Measurements from ENCODE around the gene MAP3K10.

The MAP3K10 gene

GRCh38 chr19:40247735-40248262, 56.6 kb downstream of the MAP3K10 start:
- H3K27me3 ChIP-seq (ENCODE audit: control insufficient read depth, insufficient read depth, low read length): no peaks in the 10 kb centered on the region
- H3K36me3 ChIP-seq (ENCODE audit: control insufficient read depth, insufficient read depth, low read length): peaks cover 18% of the 10 kb centered on the region
- H3K4me1 ChIP-seq (ENCODE audit: control insufficient read depth, insufficient read depth, low read length): peaks cover 5% of the 10 kb centered on the region
- H3K9me3 ChIP-seq (ENCODE audit: control insufficient read depth, insufficient read depth, low read length): no peaks in the 10 kb centered on the region
- no peak overlapping the region for H3K4me3 ChIP-seq (ENCODE audit: low read depth, low read length)
- no peak overlapping the region for H3K9ac ChIP-seq (ENCODE audit: low read depth, low read length)

GRCh38 chr19:40249201-40249600, 58.0 kb downstream of the MAP3K10 start:
- no peak overlapping the region for H3K9ac ChIP-seq (ENCODE audit: low read depth, low read length)

GRCh38 chr19:40249781-40250180, 58.6 kb downstream of the MAP3K10 start:
- H3K4me3 ChIP-seq (ENCODE audit: low read depth, low read length): no peak overlapping the region
- H3K9ac ChIP-seq (ENCODE audit: low read depth, low read length): no peak overlapping the region
- peaks cover 19% of the 10 kb centered on the region for H3K36me3 ChIP-seq (ENCODE audit: control insufficient read depth, insufficient read depth, low read length)
- H3K9me3 ChIP-seq (ENCODE audit: control insufficient read depth, insufficient read depth, low read length): no peaks in the 10 kb centered on the region
- H3K4me1 ChIP-seq (ENCODE audit: control insufficient read depth, insufficient read depth, low read length): peaks cover 5% of the 10 kb centered on the region
- no peaks in the 10 kb centered on the region for H3K27me3 ChIP-seq (ENCODE audit: control insufficient read depth, insufficient read depth, low read length)

More at GRCh38 chr19:40249201-40249600, 58.0 kb downstream of the MAP3K10 start:
- no peaks in the 10 kb centered on the region for H3K9me3 ChIP-seq (ENCODE audit: control insufficient read depth, insufficient read depth, low read length)
- no peaks in the 10 kb centered on the region for H3K27me3 ChIP-seq (ENCODE audit: control insufficient read depth, insufficient read depth, low read length)
- peaks cover 18% of the 10 kb centered on the region for H3K36me3 ChIP-seq (ENCODE audit: control insufficient read depth, insufficient read depth, low read length)
- no peak overlapping the region for H3K4me3 ChIP-seq (ENCODE audit: low read depth, low read length)
- H3K4me1 ChIP-seq (ENCODE audit: control insufficient read depth, insufficient read depth, low read length): peaks cover 5% of the 10 kb centered on the region

GRCh38 chr19:40251244-40251643, 60.0 kb downstream of the MAP3K10 start:
- H3K4me1 ChIP-seq (ENCODE audit: control insufficient read depth, insufficient read depth, low read length): peaks cover 2% of the 10 kb centered on the region
- no peaks in the 10 kb centered on the region for H3K9me3 ChIP-seq (ENCODE audit: control insufficient read depth, insufficient read depth, low read length)
- H3K27me3 ChIP-seq (ENCODE audit: control insufficient read depth, insufficient read depth, low read length): no peaks in the 10 kb centered on the region
- H3K4me3 ChIP-seq (ENCODE audit: low read depth, low read length): no peak overlapping the region
- peaks cover 33% of the 10 kb centered on the region for H3K36me3 ChIP-seq (ENCODE audit: control insufficient read depth, insufficient read depth, low read length)
- no peak overlapping the region for H3K9ac ChIP-seq (ENCODE audit: low read depth, low read length)

GRCh38 chr19:40251991-40252390, 60.8 kb downstream of the MAP3K10 start:
- H3K27me3 ChIP-seq (ENCODE audit: control insufficient read depth, insufficient read depth, low read length): no peaks in the 10 kb centered on the region
- no peak overlapping the region for H3K9ac ChIP-seq (ENCODE audit: low read depth, low read length)
- H3K36me3 ChIP-seq (ENCODE audit: control insufficient read depth, insufficient read depth, low read length): peaks cover 39% of the 10 kb centered on the region
- H3K4me3 ChIP-seq (ENCODE audit: low read depth, low read length): no peak overlapping the region
- peaks cover 2% of the 10 kb centered on the region for H3K4me1 ChIP-seq (ENCODE audit: control insufficient read depth, insufficient read depth, low read length)
- no peaks in the 10 kb centered on the region for H3K9me3 ChIP-seq (ENCODE audit: control insufficient read depth, insufficient read depth, low read length)

GRCh38 chr19:40252395-40252794, 61.2 kb downstream of the MAP3K10 start:
- H3K36me3 ChIP-seq (ENCODE audit: control insufficient read depth, insufficient read depth, low read length): peaks cover 42% of the 10 kb centered on the region

GRCh38 chr19:40253611-40254092, 62.4 kb downstream of the MAP3K10 start:
- Histone ChIP-seq H3K4me1 (ENCODE audit: control insufficient read depth, insufficient read depth, low read length) (peaks cover 2% of the 10 kb centered on the region), H3K9me3 (ENCODE audit: control insufficient read depth, insufficient read depth, low read length) (no peaks in the 10 kb centered on the region), H3K27me3 (ENCODE audit: control insufficient read depth, insufficient read depth, low read length) (no peaks in the 10 kb centered on the region), H3K4me3 (ENCODE audit: low read depth, low read length) (no peak overlapping the region), H3K36me3 (ENCODE audit: control insufficient read depth, insufficient read depth, low read length) (peaks cover 36% of the 10 kb centered on the region), H3K9ac (ENCODE audit: low read depth, low read length) (no peak overlapping the region)

More at GRCh38 chr19:40252395-40252794, 61.2 kb downstream of the MAP3K10 start:
- Histone ChIP-seq H3K9me3 (ENCODE audit: control insufficient read depth, insufficient read depth, low read length) (no peaks in the 10 kb centered on the region), H3K9ac (ENCODE audit: low read depth, low read length) (no peak overlapping the region), H3K4me1 (ENCODE audit: control insufficient read depth, insufficient read depth, low read length) (peaks cover 2% of the 10 kb centered on the region), H3K4me3 (ENCODE audit: low read depth, low read length) (no peak overlapping the region), H3K27me3 (ENCODE audit: control insufficient read depth, insufficient read depth, low read length) (no peaks in the 10 kb centered on the region)

- no peak overlapping the region for H3K4me3 ChIP-seq (ENCODE audit: low read depth, low read length)
- peaks cover 2% of the 10 kb centered on the region for H3K4me1 ChIP-seq (ENCODE audit: control insufficient read depth, insufficient read depth, low read length)
- no peaks in the 10 kb centered on the region for H3K9me3 ChIP-seq (ENCODE audit: control insufficient read depth, insufficient read depth, low read length)
- no peak overlapping the region for H3K9ac ChIP-seq (ENCODE audit: low read depth, low read length)
- no peaks in the 10 kb centered on the region for H3K27me3 ChIP-seq (ENCODE audit: control insufficient read depth, insufficient read depth, low read length)
- H3K36me3 ChIP-seq (ENCODE audit: control insufficient read depth, insufficient read depth, low read length): peaks cover 35% of the 10 kb centered on the region
Observed at GRCh38 chr19:40254714-40255418, 63.6 kb downstream of the MAP3K10 start.

GRCh38 chr19:40255619-40256166, 64.5 kb downstream of the MAP3K10 start:
- H3K36me3 ChIP-seq (ENCODE audit: control insufficient read depth, insufficient read depth, low read length): peaks cover 34% of the 10 kb centered on the region
- no peak overlapping the region for H3K4me3 ChIP-seq (ENCODE audit: low read depth, low read length)
- H3K4me1 ChIP-seq (ENCODE audit: control insufficient read depth, insufficient read depth, low read length): peaks cover 2% of the 10 kb centered on the region
- H3K9me3 ChIP-seq (ENCODE audit: control insufficient read depth, insufficient read depth, low read length): no peaks in the 10 kb centered on the region
- no peaks in the 10 kb centered on the region for H3K27me3 ChIP-seq (ENCODE audit: control insufficient read depth, insufficient read depth, low read length)
- H3K9ac ChIP-seq (ENCODE audit: low read depth, low read length): no peak overlapping the region

- no peak overlapping the region for H3K4me3 ChIP-seq (ENCODE audit: low read depth, low read length)
- peaks cover 33% of the 10 kb centered on the region for H3K36me3 ChIP-seq (ENCODE audit: control insufficient read depth, insufficient read depth, low read length)
- H3K4me1 ChIP-seq (ENCODE audit: control insufficient read depth, insufficient read depth, low read length): peaks cover 2% of the 10 kb centered on the region
- H3K9ac ChIP-seq (ENCODE audit: low read depth, low read length): no peak overlapping the region
- H3K27me3 ChIP-seq (ENCODE audit: control insufficient read depth, insufficient read depth, low read length): no peaks in the 10 kb centered on the region
- H3K9me3 ChIP-seq (ENCODE audit: control insufficient read depth, insufficient read depth, low read length): no peaks in the 10 kb centered on the region
Observed at GRCh38 chr19:40256512-40256911, 65.3 kb downstream of the MAP3K10 start.

- no peak overlapping the region for H3K4me3 ChIP-seq (ENCODE audit: low read depth, low read length)
- H3K27me3 ChIP-seq (ENCODE audit: control insufficient read depth, insufficient read depth, low read length): no peaks in the 10 kb centered on the region
- peaks cover 27% of the 10 kb centered on the region for H3K36me3 ChIP-seq (ENCODE audit: control insufficient read depth, insufficient read depth, low read length)
- H3K4me1 ChIP-seq (ENCODE audit: control insufficient read depth, insufficient read depth, low read length): peaks cover 2% of the 10 kb centered on the region
- H3K9ac ChIP-seq (ENCODE audit: low read depth, low read length): no peak overlapping the region
- no peaks in the 10 kb centered on the region for H3K9me3 ChIP-seq (ENCODE audit: control insufficient read depth, insufficient read depth, low read length)
Observed at GRCh38 chr19:40257096-40257517, 65.9 kb downstream of the MAP3K10 start.

GRCh38 chr19:40261631-40262030, 70.4 kb downstream of the MAP3K10 start:
- no peaks in the 10 kb centered on the region for H3K27me3 ChIP-seq (ENCODE audit: control insufficient read depth, insufficient read depth, low read length)
- H3K9ac ChIP-seq (ENCODE audit: low read depth, low read length): no peak overlapping the region
- no peaks in the 10 kb centered on the region for H3K4me1 ChIP-seq (ENCODE audit: control insufficient read depth, insufficient read depth, low read length)
- H3K4me3 ChIP-seq (ENCODE audit: low read depth, low read length): no peak overlapping the region
- H3K36me3 ChIP-seq (ENCODE audit: control insufficient read depth, insufficient read depth, low read length): peaks cover 20% of the 10 kb centered on the region
- no peaks in the 10 kb centered on the region for H3K9me3 ChIP-seq (ENCODE audit: control insufficient read depth, insufficient read depth, low read length)

All from iPS-15b (cell line).